ENCODE data around the gene TUT7.

The TUT7 gene

DNA sequence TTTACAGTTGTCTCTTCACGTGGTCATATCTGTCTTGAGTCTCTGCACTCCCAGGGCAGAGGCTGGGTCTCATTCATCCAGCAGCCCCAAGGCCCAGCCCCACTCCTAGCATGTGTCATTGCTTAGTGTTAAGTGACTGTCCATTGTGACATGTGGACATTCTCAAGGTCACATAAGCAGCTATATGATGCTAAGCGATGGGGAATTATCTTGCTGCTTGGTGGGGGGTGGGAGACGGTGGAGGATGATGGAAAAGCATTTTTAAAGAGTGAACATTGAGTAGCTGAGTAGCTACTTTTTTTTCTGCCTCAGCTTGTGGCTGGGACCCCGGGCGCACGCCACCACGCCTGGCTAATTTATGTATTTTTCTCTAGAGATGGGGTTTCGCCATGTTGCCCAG, 94.7 kb downstream of the TUT7 start, which contains the start of gene C9orf153:
C9orf153 (minus strand) TSS at position 101 of the 400 bp plus-strand sequence. CDS start 30,054 bp downstream, outside the sequence.
- peaks cover 8% of the 10 kb centered on the region for H3K36me3 ChIP-seq (ENCODE audit: control insufficient read depth, insufficient read depth, low read length)
- H3K27me3 ChIP-seq (ENCODE audit: control insufficient read depth, insufficient read depth, low read length), result no peaks in the 10 kb centered on the region
- H3K4me1 ChIP-seq (ENCODE audit: control insufficient read depth, insufficient read depth, low read length), result no peaks in the 10 kb centered on the region
- H3K27ac ChIP-seq (ENCODE audit: low read depth, low read length), result no peak within 1 kb of the TSS
- H3K9ac ChIP-seq (ENCODE audit: low read length), result no peak within 1 kb of the TSS
- H3K4me3 ChIP-seq (ENCODE audit: low read length), result no peak within 1 kb of the TSS

- Histone ChIP-seq H3K27ac (ENCODE audit: low read depth, low read length) (no peak overlapping the region), H3K4me1 (ENCODE audit: control insufficient read depth, insufficient read depth, low read length) (no peaks in the 10 kb centered on the region), H3K9ac (ENCODE audit: low read length) (no peak overlapping the region), H3K27me3 (ENCODE audit: control insufficient read depth, insufficient read depth, low read length) (no peaks in the 10 kb centered on the region), H3K36me3 (ENCODE audit: control insufficient read depth, insufficient read depth, low read length) (no peaks in the 10 kb centered on the region), H3K4me3 (ENCODE audit: low read length) (no peak overlapping the region)
Observed at GRCh38 chr9:86257391-86257790, 96.8 kb downstream of the TUT7 start.

- Histone ChIP-seq H3K36me3 (ENCODE audit: control insufficient read depth, insufficient read depth, low read length) (no peaks in the 10 kb centered on the region), H3K27ac (ENCODE audit: low read depth, low read length) (no peak overlapping the region), H3K4me3 (ENCODE audit: low read length) (no peak overlapping the region), H3K4me1 (ENCODE audit: control insufficient read depth, insufficient read depth, low read length) (no peaks in the 10 kb centered on the region), H3K9ac (ENCODE audit: low read length) (no peak overlapping the region), H3K27me3 (ENCODE audit: control insufficient read depth, insufficient read depth, low read length) (no peaks in the 10 kb centered on the region)
Observed at GRCh38 chr9:86256653-86257052, 97.6 kb downstream of the TUT7 start.

DNA sequence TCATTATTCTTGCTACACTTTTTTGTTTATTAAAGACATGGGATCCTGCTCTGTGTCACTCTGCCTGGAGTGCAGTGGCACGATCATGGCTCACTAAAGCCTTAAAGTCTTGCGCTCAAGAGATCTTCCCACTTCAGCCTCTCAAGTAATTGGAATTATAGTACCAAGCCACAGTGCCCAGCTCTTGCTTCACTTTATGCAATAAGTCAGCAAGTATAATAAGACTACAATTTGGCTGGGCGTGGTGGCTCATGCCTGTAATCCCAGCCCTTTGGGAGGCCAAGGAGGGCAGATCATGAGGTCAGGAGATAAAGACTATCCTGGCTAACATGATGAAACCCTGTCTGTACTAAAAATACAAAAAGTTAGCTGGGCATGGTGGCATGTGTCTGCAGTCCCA, 100.6 kb downstream of the TUT7 start:
- Histone ChIP-seq H3K27ac (ENCODE audit: low read depth, low read length) (no peak overlapping the region), H3K4me3 (ENCODE audit: low read length) (no peak overlapping the region), H3K9ac (ENCODE audit: low read length) (no peak overlapping the region), H3K36me3 (ENCODE audit: control insufficient read depth, insufficient read depth, low read length) (no peaks in the 10 kb centered on the region), H3K27me3 (ENCODE audit: control insufficient read depth, insufficient read depth, low read length) (no peaks in the 10 kb centered on the region), H3K4me1 (ENCODE audit: control insufficient read depth, insufficient read depth, low read length) (no peaks in the 10 kb centered on the region)

DNA sequence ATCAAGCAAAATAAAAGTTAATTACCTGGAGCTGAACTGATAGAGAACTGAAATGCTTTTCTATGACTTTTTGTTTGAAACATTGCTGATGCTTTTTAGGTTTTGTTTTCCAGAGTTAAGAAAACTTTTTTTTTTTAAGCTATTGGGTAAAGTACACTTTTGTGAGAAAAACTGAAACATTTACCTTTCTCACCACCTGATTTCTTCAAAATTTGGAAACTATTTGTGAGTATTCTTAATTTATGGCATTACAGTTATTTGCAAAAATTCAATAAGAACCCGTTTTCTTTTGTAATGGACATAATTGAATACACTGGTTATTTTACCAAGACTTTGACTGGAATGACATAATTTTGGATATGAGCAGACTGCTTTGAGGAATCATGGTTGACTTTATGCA, 101.3 kb downstream of the TUT7 start:
- Histone ChIP-seq H3K4me1 (ENCODE audit: control insufficient read depth, insufficient read depth, low read length) (no peaks in the 10 kb centered on the region), H3K9ac (ENCODE audit: low read length) (no peak overlapping the region), H3K27me3 (ENCODE audit: control insufficient read depth, insufficient read depth, low read length) (no peaks in the 10 kb centered on the region), H3K4me3 (ENCODE audit: low read length) (no peak overlapping the region), H3K27ac (ENCODE audit: low read depth, low read length) (no peak overlapping the region), H3K36me3 (ENCODE audit: control insufficient read depth, insufficient read depth, low read length) (no peaks in the 10 kb centered on the region)

DNA sequence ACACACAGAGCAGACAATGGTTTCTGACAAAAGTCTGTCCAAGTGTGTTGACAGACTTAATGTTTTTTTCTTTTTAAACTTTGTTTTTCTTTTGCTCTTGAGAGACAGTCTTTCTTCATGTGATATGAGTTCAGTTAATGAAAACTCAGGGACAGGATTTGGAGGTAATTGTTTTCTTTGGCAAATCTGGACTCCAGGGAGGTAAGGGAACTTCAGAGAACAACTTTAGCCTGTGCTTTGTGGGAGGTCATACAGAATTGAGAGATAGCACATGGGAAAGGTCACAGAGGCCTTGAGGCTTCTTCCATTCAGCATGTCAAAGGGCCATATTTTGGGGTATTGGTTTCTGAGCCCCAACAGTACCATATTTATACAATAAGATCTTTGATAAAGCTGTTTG, 104.1 kb downstream of the TUT7 start:
- Histone ChIP-seq H3K4me3 (ENCODE audit: low read length) (no peak overlapping the region), H3K4me1 (ENCODE audit: control insufficient read depth, insufficient read depth, low read length) (no peaks in the 10 kb centered on the region), H3K9ac (ENCODE audit: low read length) (no peak overlapping the region), H3K27ac (ENCODE audit: low read depth, low read length) (no peak overlapping the region), H3K27me3 (ENCODE audit: control insufficient read depth, insufficient read depth, low read length) (no peaks in the 10 kb centered on the region), H3K36me3 (ENCODE audit: control insufficient read depth, insufficient read depth, low read length) (no peaks in the 10 kb centered on the region)

DNA sequence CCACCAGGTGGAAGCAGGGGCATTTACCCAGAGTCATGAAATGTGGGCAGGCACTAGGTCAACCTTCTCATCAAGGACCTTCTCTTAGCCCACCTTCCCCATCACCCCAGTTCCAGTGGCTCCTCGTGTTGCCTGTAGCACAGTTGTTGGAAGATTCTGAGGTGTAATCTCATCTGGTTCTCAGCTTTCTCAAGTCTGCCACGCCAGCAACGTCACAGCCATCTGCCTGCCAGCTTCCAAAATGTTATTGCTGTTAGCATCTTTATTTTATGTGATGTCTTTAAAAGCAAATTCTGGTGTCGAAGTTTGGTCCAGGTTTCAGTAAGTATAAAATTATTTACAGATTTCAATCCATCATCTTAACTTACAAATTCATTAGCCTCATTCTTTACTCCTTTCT, 105.5 kb downstream of the TUT7 start:
- Histone ChIP-seq H3K9ac (ENCODE audit: low read length) (no peak overlapping the region), H3K27me3 (ENCODE audit: control insufficient read depth, insufficient read depth, low read length) (no peaks in the 10 kb centered on the region), H3K4me1 (ENCODE audit: control insufficient read depth, insufficient read depth, low read length) (no peaks in the 10 kb centered on the region), H3K4me3 (ENCODE audit: low read length) (no peak overlapping the region), H3K36me3 (ENCODE audit: control insufficient read depth, insufficient read depth, low read length) (no peaks in the 10 kb centered on the region), H3K27ac (ENCODE audit: low read depth, low read length) (no peak overlapping the region)

DNA sequence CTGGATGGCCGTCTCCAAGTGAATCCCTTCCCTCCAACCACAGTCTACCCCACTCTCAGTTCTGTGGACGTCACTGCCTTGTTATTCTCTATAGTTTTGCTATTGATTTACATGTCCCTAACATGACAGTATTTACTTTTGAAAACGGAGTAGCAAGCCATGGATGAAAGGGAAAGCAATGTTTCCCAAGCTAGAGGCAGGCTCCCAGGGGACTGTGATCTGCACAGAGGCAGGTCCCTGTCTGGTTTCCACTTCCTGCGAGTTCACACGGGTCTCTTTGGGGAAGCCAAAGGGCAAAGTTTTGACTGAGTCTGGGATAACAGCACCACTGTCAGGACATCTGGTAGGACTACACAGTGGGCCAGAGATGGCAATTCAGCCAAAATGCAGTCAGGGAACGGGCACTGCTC, 107.5 kb downstream of the TUT7 start:
- no peaks in the 10 kb centered on the region for H3K36me3 ChIP-seq (ENCODE audit: control insufficient read depth, insufficient read depth, low read length)
- H3K4me1 ChIP-seq (ENCODE audit: control insufficient read depth, insufficient read depth, low read length), result no peaks in the 10 kb centered on the region
- no peak overlapping the region for H3K27ac ChIP-seq (ENCODE audit: low read depth, low read length)
- H3K4me3 ChIP-seq (ENCODE audit: low read length), result no peak overlapping the region
- no peaks in the 10 kb centered on the region for H3K27me3 ChIP-seq (ENCODE audit: control insufficient read depth, insufficient read depth, low read length)
- no peak overlapping the region for H3K9ac ChIP-seq (ENCODE audit: low read length)

- Histone ChIP-seq H3K4me3 (ENCODE audit: low read length) (no peak overlapping the region), H3K27me3 (ENCODE audit: control insufficient read depth, insufficient read depth, low read length) (no peaks in the 10 kb centered on the region), H3K4me1 (ENCODE audit: control insufficient read depth, insufficient read depth, low read length) (no peaks in the 10 kb centered on the region), H3K9ac (ENCODE audit: low read length) (no peak overlapping the region), H3K36me3 (ENCODE audit: control insufficient read depth, insufficient read depth, low read length) (no peaks in the 10 kb centered on the region), H3K27ac (ENCODE audit: low read depth, low read length) (no peak overlapping the region)
Observed at GRCh38 chr9:86242071-86242470, 112.1 kb downstream of the TUT7 start.

GRCh38 chr9:86241216-86241615, 113.0 kb downstream of the TUT7 start:
- no peaks in the 10 kb centered on the region for H3K36me3 ChIP-seq (ENCODE audit: control insufficient read depth, insufficient read depth, low read length)
- no peaks in the 10 kb centered on the region for H3K27me3 ChIP-seq (ENCODE audit: control insufficient read depth, insufficient read depth, low read length)

DNA sequence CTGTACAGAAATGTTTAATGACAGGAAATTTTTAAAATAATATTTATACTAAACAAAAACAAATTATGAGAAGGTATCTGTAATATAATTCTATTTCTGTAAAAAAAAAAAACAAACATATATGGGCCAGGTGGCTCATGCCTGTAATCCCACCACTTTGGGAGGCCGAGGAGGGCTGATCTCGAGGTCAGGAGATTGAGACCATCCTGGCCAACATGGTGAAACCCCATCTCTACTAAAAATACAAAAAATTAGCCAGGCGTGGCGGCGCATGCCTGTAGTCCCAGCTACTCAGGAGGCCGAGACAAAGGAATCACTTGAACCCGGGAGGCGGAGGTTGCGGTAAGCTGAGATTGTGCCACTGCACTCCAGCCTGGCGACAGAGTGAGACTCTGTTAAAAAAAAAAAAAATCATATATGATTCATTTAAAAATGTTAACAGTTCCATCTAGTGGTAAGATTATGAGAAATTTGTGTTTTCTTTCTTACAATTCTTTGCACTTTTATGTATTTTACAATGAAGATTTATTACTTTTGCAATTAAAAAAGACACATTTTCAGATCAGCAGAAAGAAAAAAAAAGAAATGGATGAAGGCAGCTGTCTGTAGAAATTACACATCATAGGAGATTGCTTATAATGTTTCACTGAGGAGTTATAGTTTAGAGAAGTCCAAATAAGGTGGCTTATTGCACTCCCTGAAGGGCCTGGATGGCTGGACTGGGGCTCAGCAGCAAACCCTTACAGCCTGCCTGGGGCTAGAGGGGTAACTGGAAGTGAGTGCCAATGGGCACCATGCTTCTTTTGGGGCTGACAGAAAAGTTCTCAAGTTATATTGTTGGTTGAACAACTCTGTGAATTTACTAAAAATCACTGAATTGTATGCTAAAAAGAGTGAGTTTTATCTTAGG, 115.1 kb downstream of the TUT7 start:
- Histone ChIP-seq H3K27ac (ENCODE audit: low read depth, low read length) (no peak overlapping the region), H3K9ac (ENCODE audit: low read length) (no peak overlapping the region), H3K36me3 (ENCODE audit: control insufficient read depth, insufficient read depth, low read length) (no peaks in the 10 kb centered on the region), H3K4me3 (ENCODE audit: low read length) (no peak overlapping the region), H3K27me3 (ENCODE audit: control insufficient read depth, insufficient read depth, low read length) (no peaks in the 10 kb centered on the region), H3K4me1 (ENCODE audit: control insufficient read depth, insufficient read depth, low read length) (no peaks in the 10 kb centered on the region)

More at GRCh38 chr9:86241216-86241615, 113.0 kb downstream of the TUT7 start:
- H3K27ac ChIP-seq (ENCODE audit: low read depth, low read length), result no peak overlapping the region
- no peak overlapping the region for H3K9ac ChIP-seq (ENCODE audit: low read length)
- no peaks in the 10 kb centered on the region for H3K4me1 ChIP-seq (ENCODE audit: control insufficient read depth, insufficient read depth, low read length)
- no peak overlapping the region for H3K4me3 ChIP-seq (ENCODE audit: low read length)

Data from rectal smooth muscle tissue (tissue), 1 donor.